HG03354 (cell line): Measurements from ENCODE around the gene ZNG1F.
"Not testable (repeated sequence)": the region's sequence is repeated elsewhere in the genome, so short reads cannot be mapped to it uniquely, and the experiment has no call there.

Experiments
- ATAC-seq: cut with Tn5 transposase; IDR thresholded peaks from one replicate; pipeline ENCODE4 v1.9.1; 2021; ENCODE audit warnings: mild to moderate bottlenecking; ENCODE audit not compliant: unreplicated experiment, poor library complexity, severe bottlenecking

Gene ZNG1F

DNA sequence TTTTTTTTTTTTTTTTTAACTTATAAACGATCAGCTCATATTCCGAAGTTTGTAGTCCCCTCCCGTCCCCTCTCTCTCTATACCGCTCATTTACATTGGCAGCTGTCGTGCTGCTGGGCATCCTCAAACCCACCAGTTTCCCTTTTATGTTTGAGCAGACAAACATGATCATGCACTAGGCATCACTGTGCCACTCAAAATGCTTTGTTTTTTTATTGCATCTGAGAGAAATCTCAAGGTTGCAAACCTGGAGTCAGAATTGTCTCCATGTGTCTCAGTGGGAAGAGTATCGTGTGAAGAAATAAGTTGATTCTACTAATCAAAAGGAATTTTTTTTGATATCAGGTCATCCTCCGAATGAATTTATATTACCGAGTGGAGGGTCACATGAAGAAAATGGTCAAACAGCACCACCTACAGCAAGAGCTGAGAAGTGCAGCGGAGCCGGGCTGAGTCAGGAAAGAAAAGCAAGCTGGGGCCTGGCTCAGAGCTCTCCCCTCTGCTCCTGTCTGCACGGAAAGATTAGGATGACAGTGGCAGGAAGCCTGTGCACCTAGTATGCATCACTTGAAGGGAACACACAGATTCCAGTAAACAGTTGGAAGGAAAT lies 100.6 kb downstream of the ZNG1F start:
- peak; percentile 76 for ATAC-seq

DNA sequence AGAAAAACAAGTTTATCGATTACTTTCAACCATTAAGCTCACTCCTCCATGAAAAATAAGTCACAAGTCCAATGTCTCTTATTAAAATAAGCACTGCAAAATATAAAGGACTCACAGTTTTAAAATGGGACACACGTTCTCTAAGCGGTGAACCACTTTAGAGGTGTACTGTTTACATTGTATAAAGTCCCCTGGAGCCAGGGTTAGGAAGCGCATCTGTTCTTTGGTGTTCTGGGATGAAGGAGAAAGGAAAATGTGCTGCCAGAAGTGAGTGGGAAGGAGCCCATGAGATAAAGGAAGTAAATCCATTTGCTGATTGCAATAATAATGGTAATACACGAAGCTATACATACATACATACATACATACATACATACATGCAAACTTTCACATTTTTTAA lies 101.2 kb downstream of the ZNG1F start:
- ATAC-seq: not testable (repeated sequence)

DNA sequence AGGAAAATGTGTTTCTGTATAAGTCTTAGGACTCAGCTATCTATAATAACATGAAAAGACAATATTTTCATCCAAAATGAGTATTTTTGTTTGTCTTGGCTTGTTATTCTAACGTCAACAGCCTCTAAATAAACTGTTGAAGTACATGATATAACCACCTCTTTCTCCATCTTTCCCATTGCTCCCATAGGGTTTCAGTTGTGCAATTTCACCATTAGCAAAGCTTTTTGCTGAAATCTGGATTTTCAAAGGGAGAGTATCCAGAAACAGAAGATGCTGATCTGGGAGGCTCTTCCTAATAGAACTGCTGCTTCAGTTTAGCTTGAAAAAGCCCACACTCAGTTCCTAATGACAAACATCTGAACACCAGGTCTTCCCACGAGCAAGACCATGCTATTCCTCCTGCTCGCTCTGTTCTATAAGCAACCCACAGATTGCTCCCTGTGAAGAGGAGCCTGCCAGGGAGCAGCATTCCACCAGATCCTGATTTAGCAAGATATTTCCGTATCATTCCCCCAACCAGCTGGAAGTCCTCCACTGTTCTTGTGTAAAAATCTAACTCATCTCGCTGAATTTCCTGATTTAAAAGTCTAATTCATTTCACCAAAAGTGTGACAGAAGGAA lies 101.8 kb downstream of the ZNG1F start:
- ATAC-seq: not testable (repeated sequence)

DNA sequence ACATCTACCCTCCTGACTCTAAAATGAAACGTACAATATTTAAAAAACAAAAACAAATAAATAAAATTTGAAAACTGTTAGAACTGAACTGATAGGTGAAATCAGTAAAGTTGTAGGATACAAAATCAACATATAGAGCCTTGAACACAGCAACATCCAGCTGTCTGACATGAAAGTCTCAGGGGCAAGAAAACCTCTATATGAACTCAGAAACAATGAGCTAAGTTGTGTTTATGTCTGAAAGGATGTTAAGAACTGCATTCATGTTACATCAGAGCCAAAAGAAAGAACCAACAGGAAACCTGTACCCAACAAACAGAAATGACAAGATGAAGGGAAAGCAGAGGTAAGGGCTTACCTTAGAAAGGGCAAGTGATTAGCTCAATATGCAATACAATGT lies 102.4 kb downstream of the ZNG1F start:
- ATAC-seq: not testable (repeated sequence)

DNA sequence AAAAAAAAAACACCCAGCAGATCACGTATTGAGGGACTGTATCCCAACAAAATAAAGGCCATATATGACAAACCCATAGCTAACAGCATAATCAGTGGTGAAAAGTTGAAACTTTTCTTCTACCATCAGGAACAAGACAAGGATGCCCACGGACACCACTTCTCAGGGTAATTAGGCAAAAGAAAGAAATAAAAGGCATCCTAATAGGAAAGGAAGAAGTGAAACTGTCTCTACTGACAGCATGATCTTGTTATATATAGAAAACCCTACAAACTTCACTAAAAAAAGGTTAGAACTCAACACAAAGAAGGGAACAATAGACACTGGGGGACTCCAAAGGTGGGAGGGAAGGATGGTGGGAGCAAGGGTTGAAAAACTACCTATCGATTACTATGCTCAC lies 102.9 kb downstream of the ZNG1F start:
- not testable (repeated sequence) for ATAC-seq

DNA sequence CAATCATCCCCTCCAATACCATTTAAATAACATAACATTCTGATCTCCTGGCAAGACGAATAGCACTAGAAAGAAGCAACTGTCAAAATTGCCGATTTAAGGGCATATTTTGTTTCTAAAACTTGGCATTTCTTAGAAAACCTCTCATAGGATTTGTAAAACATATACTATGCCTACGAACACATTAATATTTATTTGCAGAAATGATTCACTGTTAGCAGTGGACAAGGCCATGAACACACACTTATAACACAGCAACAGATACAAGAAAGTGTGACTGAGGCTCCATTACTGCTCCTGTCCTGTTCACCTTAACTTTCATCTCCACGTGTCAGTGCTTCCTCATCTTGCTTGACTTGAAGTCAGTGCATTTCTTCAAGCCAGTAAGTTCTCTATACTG lies 106.8 kb downstream of the ZNG1F start:
- ATAC-seq: not testable (repeated sequence)
